A204.1 (cell line): Measurements from ENCODE around the gene ST3GAL4.

Experiments used
- FAIRE-seq: peaks from 2 replicates; lab custom pipeline; 2012; peaks lifted over from hg19 to GRCh38; lab: Jason Lieb, UNC

Gene ST3GAL4

DNA sequence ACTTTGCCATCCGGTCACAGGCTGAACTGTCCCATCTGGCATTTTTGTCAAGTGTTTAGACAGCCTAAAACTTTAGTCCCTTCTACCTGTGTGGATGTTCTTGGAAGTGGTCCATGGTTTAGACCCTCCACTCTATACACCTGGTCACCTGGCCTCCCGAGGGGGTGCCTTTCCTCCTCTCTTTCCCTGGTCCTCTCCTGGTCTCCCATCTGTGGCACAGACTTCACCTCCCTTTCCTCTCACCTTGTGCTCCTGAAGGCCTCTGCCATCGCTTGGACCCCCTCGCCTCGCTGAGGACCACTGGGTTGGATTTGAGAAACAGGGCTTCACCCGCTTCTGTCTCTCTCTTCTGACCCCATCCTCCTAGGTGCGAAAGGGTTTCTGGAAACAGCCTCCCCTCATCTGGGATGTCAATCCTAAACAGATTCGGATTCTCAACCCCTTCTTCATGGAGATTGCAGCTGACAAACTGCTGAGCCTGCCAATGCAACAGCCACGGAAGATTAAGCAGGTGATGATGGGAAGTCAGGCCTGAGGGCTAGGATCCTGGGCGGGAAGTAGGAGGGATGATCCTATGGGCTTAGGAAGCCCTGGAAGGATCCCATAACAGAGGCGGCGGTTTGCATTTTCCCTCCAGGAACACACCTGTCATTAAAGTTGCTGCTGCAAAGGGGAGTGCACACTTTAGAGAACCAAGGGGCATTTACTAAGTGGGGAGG, 53.6 kb downstream of the ST3GAL4 start:
- no peak for FAIRE-seq

DNA sequence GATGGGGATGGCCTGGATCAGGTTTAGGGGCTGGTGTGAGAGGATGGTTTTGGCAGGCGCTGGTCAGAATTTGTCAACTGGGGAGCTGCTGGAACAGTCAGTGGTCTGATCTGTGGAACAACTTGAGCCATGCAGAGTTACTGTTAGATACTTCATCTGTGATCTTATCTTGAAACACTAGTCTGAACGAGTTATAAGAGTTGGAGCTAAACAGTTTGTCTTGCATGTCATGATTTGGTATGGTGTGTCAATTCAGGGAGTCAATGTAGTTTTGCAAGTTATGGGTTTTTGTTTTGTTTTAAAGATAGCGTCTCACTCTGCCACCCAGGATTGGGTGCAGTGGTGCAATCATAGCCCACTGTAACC, 54.1 kb downstream of the ST3GAL4 start:
- FAIRE-seq: no peak

DNA sequence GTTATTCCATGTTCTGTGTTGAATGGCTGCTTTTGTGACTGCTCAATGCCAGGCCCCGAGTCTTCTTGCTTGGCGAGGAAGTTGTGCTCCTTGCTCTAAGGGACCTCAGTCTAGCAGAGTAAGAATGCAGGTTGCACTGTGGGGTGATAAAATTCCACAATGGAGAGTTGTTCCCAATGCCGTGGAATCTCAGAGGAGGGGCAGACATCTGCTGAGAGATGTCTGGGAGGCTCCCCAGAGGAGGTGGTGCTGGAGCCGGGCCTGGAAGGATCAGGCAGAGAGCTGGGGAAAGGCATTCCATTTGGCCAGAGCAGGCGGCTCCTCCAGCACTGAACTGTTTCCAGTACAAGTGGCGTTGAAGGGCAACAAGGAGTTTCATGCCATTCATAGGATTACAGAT, 55.2 kb downstream of the ST3GAL4 start:
- FAIRE-seq: no peak

DNA sequence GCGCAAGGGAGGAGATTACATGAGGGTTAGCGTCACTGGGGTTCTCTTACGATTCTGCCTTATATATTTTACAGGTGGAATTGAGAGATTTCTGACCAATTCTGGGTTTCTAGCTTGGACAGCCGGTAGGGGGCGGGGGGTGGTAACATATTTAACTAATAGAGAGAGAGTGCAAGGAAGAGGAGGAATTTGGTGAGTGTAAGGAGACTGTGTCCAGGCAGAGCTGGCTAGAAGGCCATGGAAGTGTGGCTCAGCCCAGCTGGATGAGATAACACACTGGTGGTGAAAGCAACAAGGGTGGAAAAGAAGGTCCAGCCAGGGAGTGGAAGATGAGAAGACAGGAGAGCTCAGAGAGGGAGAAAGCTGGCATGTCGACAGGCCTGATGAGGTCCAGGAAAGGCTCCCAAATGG, 56.5 kb downstream of the ST3GAL4 start:
- no peak for FAIRE-seq

DNA sequence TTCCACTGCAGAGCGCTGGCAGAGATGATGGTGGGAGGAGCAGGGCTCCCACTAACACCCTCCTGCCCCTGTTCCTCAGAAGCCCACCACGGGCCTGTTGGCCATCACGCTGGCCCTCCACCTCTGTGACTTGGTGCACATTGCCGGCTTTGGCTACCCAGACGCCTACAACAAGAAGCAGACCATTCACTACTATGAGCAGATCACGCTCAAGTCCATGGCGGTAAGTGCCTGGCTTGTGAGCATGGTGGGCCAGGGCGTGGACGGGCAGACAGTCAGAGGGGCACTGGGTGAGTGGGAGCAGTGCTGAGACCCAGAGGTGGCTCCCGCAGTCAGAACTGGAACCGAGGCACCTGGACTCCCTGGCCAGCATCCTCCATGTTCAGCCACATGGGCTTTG, 57.9 kb downstream of the ST3GAL4 start:
- FAIRE-seq: no peak

DNA sequence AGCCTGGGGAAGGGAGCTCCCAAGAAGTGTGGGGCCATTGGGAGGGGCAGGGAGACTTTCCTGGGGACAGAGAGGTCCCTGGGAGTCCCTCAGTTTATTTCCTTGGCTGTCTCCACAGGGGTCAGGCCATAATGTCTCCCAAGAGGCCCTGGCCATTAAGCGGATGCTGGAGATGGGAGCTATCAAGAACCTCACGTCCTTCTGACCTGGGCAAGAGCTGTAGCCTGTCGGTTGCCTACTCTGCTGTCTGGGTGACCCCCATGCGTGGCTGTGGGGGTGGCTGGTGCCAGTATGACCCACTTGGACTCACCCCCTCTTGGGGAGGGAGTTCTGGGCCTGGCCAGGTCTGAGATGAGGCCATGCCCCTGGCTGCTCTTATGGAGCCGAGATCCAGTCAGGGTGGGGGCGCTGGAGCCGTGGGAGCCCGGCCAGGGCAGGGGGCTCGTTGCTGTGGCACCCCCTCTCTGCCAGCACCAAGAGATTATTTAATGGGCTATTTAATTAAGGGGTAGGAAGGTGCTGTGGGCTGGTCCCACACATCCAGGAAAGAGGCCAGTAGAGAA, 58.4 kb downstream of the ST3GAL4 start:
- no peak for FAIRE-seq

DNA sequence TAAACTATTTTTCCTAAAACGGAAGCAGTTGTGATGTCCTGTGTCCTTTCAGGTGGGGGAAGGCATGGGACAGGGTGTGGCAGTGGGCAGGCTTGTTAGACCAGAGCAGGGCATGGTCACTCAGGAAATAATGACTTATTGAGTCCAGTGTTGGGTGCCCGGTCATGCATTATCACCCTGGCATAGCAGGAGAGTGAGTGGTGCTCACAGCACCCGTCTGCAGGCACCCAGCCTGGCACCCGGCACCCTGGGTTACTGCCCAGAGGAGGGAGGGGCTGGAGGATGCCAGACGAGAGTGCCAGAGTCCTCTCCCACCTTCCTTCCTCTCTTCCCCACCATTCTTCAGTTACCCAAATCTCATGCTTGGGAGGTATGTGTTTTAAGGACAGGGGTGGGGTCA, 59.1 kb downstream of the ST3GAL4 start:
- FAIRE-seq: no peak

DNA sequence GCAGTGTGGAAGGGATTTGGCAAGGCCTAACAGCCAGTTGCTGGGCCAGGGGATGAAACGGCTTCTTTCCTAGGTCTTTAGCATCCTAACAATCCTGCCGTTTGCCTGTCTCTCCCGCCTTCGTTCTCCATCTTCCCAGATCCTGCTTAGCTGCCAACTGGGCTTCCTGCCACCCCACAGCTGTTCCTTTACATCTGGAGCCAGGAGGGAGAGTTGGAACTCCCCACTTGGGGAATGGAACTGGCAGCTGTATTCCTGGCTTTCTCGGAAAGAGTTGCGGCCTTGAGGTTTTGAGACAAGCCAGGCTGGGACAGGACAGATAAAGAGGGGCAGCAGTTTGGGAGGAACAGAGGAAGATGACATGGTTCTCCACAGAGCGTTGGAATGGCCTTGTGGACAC, 59.6 kb downstream of the ST3GAL4 start:
- FAIRE-seq: no peak

DNA sequence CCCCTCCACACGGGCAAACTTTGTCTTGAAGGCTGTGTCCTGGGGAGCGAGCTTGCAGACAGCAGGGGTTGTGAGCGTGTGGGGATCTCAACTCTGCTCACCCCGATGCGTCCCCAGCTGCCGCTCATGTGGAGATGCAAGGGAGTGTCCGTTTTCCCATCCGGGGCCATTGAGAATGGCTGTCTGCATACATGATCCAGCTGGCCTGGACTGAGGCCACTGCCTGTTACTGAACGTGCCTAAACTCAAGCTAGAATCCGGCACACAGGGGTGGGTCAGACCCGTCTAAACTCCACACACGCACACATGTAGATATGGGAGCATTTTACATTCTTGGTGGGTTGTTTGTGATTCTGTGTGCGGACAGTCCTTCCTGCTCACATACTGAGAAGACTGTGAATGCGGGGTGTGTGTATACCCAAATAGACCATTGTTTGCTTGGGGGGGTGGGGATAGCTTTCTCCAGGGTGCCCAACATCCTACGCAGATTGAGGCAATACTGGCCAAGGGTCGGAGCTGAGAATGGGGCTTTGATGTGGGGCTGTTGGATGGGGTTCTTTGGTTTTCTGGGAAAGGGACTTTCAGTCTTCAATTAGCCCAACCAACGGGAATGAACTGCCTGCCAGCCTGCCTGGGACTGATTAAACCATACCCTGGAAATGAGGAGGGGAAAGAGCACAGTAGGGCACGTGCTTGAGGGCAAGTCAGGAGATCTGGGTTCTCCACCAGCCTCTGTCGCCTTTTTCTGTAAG, 60.4 kb downstream of the ST3GAL4 start:
- FAIRE-seq: no peak

DNA sequence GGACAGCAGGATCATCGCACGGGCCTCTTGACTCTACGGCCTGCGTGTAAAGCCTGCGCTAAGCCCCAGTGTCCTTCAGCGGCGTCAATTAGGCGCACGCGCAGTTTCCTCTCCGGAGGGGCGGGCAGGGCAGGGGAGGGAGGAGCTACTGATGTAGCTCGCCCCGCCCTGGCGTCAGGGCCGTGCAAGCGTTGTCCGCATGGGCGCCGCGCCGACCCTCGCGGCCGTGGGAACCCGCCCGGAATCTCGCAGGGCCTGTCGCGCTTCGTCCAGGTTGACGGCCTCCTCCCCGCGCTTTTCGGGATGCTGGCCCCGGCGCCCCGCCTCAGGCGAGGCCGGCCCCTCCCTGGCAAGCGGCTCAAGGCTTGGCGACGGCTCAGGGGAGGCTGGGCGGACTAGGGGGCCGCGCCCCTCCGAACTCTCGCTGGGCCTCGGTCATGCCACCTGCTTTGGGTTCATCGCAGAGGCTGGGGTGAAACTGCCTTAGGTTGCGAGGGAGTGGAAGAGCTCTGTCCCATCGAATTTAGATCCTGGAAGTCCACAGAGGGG, 61.1 kb downstream of the ST3GAL4 start:
- no peak for FAIRE-seq

DNA sequence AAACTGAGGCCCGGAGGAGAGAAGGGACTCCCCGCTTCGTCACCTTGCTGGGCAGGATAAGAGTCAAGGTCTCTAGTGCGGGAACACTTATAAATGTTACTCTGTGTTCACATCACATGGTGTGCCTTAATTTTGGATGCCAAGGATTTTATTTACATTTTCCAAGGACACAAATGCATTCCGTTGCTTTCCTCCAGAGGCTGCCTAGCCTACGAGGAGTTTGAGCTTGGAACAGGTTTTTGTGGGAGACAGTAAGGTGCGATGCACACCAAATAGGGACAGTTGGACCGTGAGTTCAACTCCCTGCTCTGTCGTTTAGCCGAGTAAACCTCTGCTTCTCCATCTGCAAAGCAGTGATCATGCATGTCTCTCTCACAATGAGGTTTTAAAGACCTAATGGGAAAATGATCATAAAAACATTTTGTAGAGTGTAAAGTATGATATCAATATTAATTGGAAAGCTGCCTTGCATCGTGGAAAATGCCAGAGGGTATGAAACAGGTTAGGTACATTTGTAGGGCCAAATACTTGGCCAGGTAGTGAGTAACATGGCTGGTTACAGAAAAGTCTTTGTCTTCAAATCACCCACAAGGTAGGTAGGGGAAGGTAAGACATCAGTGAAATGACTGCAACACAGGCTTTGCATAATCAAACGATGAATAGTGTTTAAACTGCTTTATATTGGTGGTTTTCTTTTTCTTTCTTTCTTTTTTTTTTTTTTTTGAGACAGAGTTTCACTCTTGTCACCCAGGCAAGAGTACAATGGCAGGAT, 61.8 kb downstream of the ST3GAL4 start:
- no peak for FAIRE-seq

DNA sequence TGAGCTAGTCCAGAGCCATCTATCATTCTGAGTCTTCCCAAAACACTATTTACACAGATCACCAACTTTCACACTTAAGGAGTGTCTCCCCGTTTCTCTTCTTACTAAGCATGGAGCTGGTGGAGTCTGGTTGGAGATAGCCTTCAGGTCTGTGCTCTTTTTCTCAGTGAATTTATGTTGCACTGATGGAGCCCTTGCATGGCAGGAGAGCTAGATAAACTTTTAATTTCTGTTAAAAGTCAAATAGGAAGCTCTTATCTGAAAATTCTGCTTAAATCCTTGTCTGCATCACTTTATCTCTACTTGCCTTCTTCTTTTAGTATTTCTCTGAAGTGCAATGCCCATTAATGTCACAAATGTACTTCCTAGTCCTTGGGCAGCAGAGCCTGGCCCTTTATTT, 63.4 kb downstream of the ST3GAL4 start:
- no peak for FAIRE-seq

DNA sequence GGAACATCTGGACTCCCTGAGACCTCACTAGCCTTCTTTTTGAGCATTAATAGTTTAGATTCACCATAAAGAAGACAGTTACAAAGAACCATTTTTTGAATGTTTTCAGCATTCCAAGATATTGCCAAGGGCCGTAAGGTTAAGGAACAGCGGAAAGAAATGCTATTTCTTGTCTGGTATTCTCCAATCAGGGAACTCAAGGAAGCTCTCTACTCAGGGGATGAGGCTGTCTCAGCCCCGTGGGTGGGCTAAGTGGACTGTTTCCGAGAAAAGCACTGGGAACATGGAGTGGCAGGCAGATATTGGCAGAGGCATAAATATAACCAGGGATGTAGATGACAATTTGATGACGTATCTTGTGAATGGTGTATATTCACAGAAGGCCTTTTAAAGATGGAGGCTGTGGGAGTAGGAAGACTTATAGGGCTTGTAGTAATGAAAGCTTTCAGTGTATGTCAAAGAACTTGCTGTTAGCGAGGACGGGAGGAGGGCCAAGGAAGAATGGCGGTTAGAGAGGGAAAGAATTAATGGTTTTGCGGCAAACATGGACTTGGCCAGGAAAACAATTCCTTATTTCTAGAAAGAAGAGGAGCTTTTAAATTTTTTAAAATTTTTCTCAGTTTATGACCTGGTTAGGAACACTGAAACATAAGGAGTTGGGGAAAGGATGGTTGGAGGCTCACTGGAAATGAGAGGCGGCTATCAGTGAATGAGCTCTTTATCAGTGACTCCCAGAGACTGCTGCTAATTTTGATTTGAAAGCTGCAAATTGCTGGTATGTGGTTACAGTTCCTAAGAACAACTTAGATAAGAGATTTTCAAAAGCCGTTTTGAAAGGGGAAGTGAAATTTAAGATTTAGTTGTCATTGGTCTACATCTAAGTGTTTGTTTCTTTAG, 64.6 kb downstream of the ST3GAL4 start:
- no peak for FAIRE-seq

DNA sequence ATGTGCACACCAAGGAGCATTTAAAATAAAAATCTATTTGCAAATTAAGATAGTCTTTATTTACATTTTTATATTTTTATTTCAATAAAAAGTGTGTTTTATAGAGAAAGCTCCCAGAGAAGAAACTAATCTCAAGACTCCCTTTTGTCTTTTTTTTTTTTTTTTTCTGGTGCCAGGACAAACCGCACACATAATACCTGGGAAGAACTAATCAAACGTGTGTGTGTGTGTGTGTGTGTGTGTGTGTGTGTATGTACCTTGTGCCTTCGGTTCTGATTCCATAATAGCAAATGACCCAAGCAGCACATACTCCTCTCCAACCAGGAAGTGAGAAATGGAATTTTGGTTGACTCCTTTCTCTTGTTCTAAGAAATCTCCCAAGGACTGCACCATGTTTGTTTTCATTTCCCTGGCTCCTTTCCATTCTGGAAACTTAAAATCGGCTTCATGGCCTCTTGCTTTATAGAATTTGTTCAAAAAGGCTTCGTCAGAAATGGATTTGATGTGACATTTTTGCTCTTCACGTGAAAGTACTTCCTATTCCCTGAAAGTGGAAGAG, 65.3 kb downstream of the ST3GAL4 start:
- no peak for FAIRE-seq

DNA sequence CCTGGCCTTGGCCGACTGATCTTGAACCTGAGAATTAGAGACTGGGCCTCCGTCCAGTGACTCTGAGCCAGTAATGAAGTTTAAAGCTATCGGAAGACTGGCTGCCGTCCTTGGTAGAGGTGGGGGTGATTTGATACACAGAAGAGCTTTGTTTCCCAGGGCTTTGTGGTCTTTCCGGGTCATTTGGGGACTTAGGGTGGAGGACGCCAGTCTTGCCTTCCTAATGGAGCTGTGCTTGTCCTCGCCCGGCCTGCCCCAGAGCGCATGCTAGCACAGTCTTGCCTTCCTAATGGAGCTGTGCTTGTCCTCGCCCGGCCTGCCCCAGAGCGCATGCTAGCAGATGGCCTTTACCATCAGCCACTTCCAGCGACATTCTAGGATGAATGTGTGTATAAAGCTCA, 65.8 kb downstream of the ST3GAL4 start:
- FAIRE-seq: no peak

DNA sequence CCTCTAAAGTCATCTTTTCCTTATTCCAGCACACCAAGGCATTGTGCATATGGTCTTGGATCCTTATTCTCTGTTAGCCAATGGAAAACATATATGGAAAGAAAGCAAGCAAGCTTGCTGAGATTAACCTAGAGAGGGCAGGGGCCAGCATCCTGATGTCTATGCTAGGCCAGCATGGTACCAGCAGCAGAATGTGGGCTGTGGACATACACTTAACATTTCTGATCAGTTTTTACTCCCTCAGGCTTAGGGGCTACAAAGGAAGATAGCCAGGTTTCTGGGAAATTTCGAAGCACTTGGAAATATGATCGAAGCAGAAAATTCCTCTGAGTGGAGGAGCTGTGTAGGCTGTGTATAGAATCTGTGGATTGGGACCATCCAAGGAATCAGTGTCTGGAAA, 67.0 kb downstream of the ST3GAL4 start:
- no peak for FAIRE-seq

DNA sequence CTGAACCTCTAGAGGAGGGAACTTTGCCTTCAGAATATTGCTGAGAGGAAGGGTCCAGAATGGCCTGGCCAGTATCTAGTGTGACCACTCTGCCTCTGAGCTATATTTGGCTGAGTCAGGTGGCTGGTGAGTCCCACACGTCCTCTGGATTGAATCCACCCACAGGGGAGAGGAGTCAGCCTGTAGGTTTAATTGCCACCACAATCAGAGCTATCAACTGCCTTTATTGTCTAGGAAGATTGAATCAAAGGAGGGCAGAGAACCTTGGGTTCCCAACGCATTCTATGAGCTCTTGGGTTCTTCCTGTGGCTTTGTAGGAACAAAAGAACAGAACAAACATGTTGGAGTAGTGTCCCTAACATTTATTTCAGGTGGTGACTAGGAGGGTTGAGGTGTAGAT, 67.7 kb downstream of the ST3GAL4 start:
- FAIRE-seq: no peak

DNA sequence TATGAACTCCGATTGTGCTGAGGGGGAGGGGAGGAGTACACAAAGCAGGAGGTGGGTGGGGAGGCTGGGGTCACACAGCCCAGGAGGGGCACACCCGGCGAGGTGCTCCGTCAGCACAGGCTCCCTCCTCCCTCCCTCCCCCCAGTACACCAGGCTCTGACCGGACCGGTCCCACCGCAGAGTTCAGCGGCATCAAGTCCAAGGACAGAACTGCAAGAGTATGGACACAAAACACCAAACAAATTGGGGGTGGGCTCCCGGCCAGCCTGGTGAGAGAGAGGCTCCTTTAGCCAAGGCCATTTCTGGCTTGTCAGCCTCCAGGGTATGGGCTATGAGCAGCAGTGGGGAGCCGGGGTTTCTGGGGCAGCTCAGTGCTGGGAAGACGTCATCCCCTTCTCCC, 68.3 kb downstream of the ST3GAL4 start:
- no peak for FAIRE-seq

DNA sequence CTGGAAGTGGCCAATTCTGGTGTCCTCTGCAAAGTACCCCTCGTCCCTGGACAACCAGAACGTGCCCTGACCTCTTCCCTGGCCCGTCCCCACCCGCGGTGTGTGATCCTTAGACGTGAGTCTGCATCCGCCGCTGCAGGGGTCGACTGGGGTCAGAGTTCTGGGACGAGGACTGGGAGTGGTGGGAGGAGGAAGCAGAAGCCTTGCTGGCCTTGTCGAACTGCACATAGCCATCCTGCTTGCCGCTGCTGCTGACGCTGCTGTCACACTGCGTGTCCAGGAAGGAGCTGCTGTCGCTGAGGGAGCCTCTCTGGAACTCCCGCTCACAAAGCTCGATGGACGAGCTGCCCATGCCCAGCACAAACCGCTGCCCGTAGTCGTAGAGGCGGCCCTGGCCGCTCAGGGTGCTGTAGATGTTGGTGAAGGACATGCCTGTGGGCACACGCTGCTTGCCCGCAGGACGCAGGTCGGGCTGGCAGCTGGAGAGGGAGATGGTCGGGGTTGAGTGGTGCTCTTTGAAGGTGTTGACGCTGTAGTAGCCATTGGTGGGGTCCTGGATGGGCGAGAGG, 69.1 kb downstream of the ST3GAL4 start:
- no peak for FAIRE-seq

DNA sequence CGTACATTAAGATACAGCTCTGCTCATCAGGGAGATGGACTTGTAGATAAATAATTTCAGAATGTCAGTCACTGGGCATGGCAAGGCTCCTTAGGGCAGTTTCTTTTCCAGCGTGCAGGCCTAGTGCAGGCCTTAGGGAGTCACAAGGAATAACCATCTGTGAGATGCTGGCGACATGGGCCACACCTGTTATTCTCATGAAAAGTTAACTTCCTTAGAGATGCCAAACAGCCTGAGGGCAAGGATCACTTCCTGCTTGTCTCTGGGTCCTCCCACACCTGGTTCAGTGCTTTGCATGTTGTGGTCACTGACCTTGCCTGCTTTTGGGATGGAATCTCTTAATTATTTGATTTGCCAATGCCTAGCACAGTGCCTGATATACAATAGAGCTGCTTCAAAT, 70.6 kb downstream of the ST3GAL4 start:
- no peak for FAIRE-seq
